OCI-LY1 (cell line): Measurements from ENCODE around the gene RBM38.

Source experiments
- H2AFZ ChIP-seq: fragments of 200-600 bp; sonication (generic), shearing (Covaris generic); 2 replicates; pipeline ENCODE4 v1.6.0; 2014; ENCODE audit warnings: antibody characterized with exemption, mild to moderate bottlenecking, low read length
- H3F3A ChIP-seq: fragments of 200-600 bp; sonication (generic), shearing (Covaris generic); 2 replicates; pipeline ENCODE4 v1.6.0; 2014; ENCODE audit warnings: mild to moderate bottlenecking, antibody characterized with exemption, low read length, moderate library complexity; ENCODE audit not compliant: insufficient read depth
- H3K27ac ChIP-seq: fragments of 200-600 bp; sonication (generic); 2 replicates; pipeline ENCODE4 v1.5.1; 2014; ENCODE audit warnings: low read length, mixed run types, mild to moderate bottlenecking, low read depth; ENCODE audit not compliant: poor library complexity, severe bottlenecking
- H3K27me3 ChIP-seq: fragments of 200-600 bp; sonication (generic); 2 replicates; pipeline ENCODE4 v1.6.0; 2014; ENCODE audit warnings: antibody characterized with exemption, mild to moderate bottlenecking, low read length, moderate library complexity; ENCODE audit not compliant: insufficient read depth
- H3K36me3 ChIP-seq: fragments of 200-600 bp; sonication (generic); 2 replicates; pipeline ENCODE4 v1.6.1; 2014; ENCODE audit warnings: mild to moderate bottlenecking, antibody characterized with exemption, low read length, moderate library complexity, mixed read lengths; ENCODE audit not compliant: insufficient read depth
- H3K4me1 ChIP-seq: fragments of 200-600 bp; sonication (generic); 2 replicates; pipeline ENCODE4 v1.5.1; 2014; ENCODE audit warnings: mild to moderate bottlenecking, low read length, moderate library complexity; ENCODE audit not compliant: insufficient read depth, severe bottlenecking
- H3K4me2 ChIP-seq: fragments of 200-600 bp; sonication (generic), shearing (Covaris generic); 2 replicates; pipeline ENCODE4 v1.6.1; 2014; ENCODE audit warnings: low read length
- H3K4me3 ChIP-seq: fragments of 200-600 bp; sonication (generic); 2 replicates; pipeline ENCODE4 v1.5.1; 2014; ENCODE audit warnings: low read length, low read depth, mild to moderate bottlenecking, mixed read lengths; ENCODE audit not compliant: poor library complexity, severe bottlenecking
- H3K79me2 ChIP-seq: fragments of 200-600 bp; shearing (Covaris generic); 2 replicates; pipeline ENCODE4 v1.6.1; 2016; ENCODE audit warnings: mixed run types, low read length, mixed read lengths; ENCODE audit not compliant: insufficient read depth
- H3K9ac ChIP-seq: fragments of 200-600 bp; sonication (generic), shearing (Covaris generic); 2 replicates; pipeline ENCODE4 v1.6.1; 2014; ENCODE audit warnings: mild to moderate bottlenecking, low read length, mixed read lengths
- H3K9me2 ChIP-seq: fragments of 200-600 bp; sonication (generic), shearing (Covaris generic); 2 replicates; pipeline ENCODE4 v1.6.1; 2014; ENCODE audit warnings: low read depth, mild to moderate bottlenecking, low read length, mixed read lengths
- H3K9me3 ChIP-seq: fragments of 200-600 bp; shearing (Covaris generic); 2 replicates; pipeline ENCODE4 v1.6.1; 2014; ENCODE audit warnings: low read length, mixed read lengths
- H4K20me1 ChIP-seq: fragments of 200-600 bp; sonication (generic), shearing (Covaris generic); 2 replicates; pipeline ENCODE4 v1.6.0; 2016; ENCODE audit warnings: mild to moderate bottlenecking, low read length; ENCODE audit not compliant: insufficient read depth
- CTCF ChIP-seq: fragments of 200-600 bp; sonication (generic), shearing (Covaris generic); IDR thresholded peaks from 2 replicates; pipeline ENCODE4 v1.5.1; 2017; ENCODE audit warnings: mild to moderate bottlenecking, antibody characterized with exemption, low read length, moderate library complexity, mixed read lengths
- EZH2 ChIP-seq: fragments of 200-600 bp; sonication (generic), shearing (Covaris generic); IDR thresholded peaks from 2 replicates; pipeline ENCODE4 v1.8.0; 2017; ENCODE audit warnings: borderline replicate concordance, mixed run types, mild to moderate bottlenecking, antibody characterized with exemption, low read length, moderate library complexity, mixed read lengths

Gene RBM38

DNA sequence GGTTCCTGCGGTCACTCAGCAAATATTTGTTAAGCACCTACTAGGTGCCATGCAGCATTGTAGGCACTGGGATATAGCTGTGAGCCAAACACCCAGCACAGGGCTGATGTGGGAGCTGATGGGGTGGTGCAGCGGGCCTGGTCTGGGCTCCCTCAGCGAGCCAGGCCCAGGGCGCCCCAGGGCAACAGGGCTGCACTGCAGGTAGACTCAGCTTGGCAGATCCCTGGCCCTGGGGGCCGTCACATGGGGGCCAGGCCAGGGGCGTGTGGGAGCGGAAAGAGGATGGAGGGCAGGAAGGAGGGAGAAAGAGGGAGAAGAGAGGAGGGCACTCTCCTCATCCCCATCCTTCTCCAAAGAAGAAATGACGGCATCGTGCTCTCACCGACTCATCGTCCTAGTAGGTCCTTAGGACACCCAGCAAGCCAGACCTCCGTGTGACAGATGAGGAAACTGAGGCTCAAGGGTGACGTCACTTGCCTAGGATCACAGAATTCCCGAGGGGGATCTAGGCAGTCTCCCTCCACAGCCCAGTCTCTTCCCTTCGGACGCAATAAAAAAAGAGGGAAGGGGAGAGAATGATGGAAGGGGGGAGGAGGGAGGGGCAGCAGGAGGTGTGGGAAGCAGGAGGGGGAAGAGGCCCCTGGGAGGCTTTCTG is 53.3 kb downstream of the RBM38 start:
- Histone ChIP-seq H3K4me1 (peaks cover 6% of the 10 kb centered on the region), H3K9me3 (peaks cover 5% of the 10 kb centered on the region; the same call in 1 of the 2 replicates), H3K27ac (no peak overlapping the region), H3K4me3 (no peak overlapping the region), H3K9me2 (no peaks in the 10 kb centered on the region), H3F3A (no peaks in the 10 kb centered on the region), H3K27me3 (peaks cover 5% of the 10 kb centered on the region; the same call in 1 of the 2 replicates), H4K20me1 (no peaks in the 10 kb centered on the region), H3K4me2 (no peak overlapping the region), H3K36me3 (no peaks in the 10 kb centered on the region; the same call in 1 of the 2 replicates), H2AFZ (no peak overlapping the region), H3K9ac (no peak overlapping the region), H3K79me2 (no peaks in the 10 kb centered on the region)
- TF ChIP-seq CTCF: no peak
- TF ChIP-seq EZH2: no peak

DNA sequence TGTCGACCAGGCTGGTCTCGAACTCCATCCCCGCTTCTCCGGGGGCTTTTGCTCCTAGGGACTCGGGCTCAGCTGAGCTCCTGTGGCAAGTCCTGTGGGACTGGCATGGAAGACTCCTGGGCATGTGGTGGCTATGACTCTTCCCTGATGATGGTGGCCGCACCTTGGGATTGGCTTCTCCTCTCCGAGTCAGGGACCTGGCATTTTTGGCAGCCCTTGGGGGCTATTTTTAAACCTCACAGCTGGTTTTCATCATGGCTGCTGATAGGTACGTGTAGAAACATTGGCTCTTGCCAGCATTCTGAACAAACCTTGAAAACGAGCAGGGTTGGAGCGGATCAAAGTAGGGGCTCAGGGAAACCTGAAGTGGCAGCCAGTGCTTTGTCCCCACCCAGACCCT is 54.1 kb downstream of the RBM38 start:
- no peak overlapping the region for H3K4me2 ChIP-seq
- H3K36me3 ChIP-seq: no peaks in the 10 kb centered on the region; the same call in 1 of the 2 replicates
- no peak overlapping the region for H3K9ac ChIP-seq
- H3F3A ChIP-seq: no peaks in the 10 kb centered on the region
- no peak overlapping the region for H2AFZ ChIP-seq
- no peaks in the 10 kb centered on the region for H3K9me2 ChIP-seq
- TF ChIP-seq CTCF (no peak), EZH2 (no peak)
- no peaks in the 10 kb centered on the region for H3K79me2 ChIP-seq
- no peak overlapping the region for H3K27ac ChIP-seq
- H3K27me3 ChIP-seq: peaks cover 5% of the 10 kb centered on the region; the same call in 1 of the 2 replicates
- peaks cover 13% of the 10 kb centered on the region for H3K4me1 ChIP-seq
- no peak overlapping the region for H3K4me3 ChIP-seq
- H4K20me1 ChIP-seq: no peaks in the 10 kb centered on the region
- peaks cover 5% of the 10 kb centered on the region; the same call in 1 of the 2 replicates for H3K9me3 ChIP-seq

- Histone ChIP-seq H4K20me1 (no peaks in the 10 kb centered on the region), H3K4me1 (peaks cover 18% of the 10 kb centered on the region), H2AFZ (no peak overlapping the region), H3K9me2 (no peaks in the 10 kb centered on the region), H3K27ac (no peak overlapping the region), H3K9ac (no peak overlapping the region), H3K27me3 (peaks cover 5% of the 10 kb centered on the region; the same call in 1 of the 2 replicates), H3K4me3 (no peak overlapping the region), H3K36me3 (no peaks in the 10 kb centered on the region; the same call in 1 of the 2 replicates), H3K79me2 (no peaks in the 10 kb centered on the region), H3F3A (no peaks in the 10 kb centered on the region), H3K9me3 (peaks cover 5% of the 10 kb centered on the region; the same call in 1 of the 2 replicates), H3K4me2 (no peak overlapping the region)
- TF ChIP-seq EZH2: no peak
Observed at GRCh38 chr20:57445774-57446173, 54.6 kb downstream of the RBM38 start.
